ENCODE results near the gene OR6C70. TPM values are rescaled to one million over a fixed set of nuclear protein-coding genes. Genes with fewer than 3 reads are reported as not detected.
"Not testable (repeated sequence)": the region's sequence is repeated elsewhere in the genome, so short reads cannot be mapped to it uniquely, and the experiment has no call there.

The OR6C70 gene
- total RNA-seq, 2 donors from 2014 or later, result not detected

- no peaks in the 10 kb centered on the region for H3K4me1 ChIP-seq
- H3K9me3 ChIP-seq, result no peaks in the 10 kb centered on the region
- H3K4me3 ChIP-seq, result no peak overlapping the region
- no peaks in the 10 kb centered on the region for H3K27me3 ChIP-seq
- H3K27ac ChIP-seq, result no peak overlapping the region
- no peak for DNase-seq
- no peak for TF ChIP-seq CTCF (IDR thresholded peaks at IDR 0.05)
- no peak overlapping the region for H3K9ac ChIP-seq (ENCODE audit: low read depth in 2 of 2, low read length in 2 of 2)
- intact Hi-C loops (cut with DNase I), result no loop called here
- no peaks in the 10 kb centered on the region for H3K36me3 ChIP-seq
Observed at GRCh38 chr12:55467836-55468235, 2.1 kb downstream of the OR6C70 start.

GRCh38 chr12:55464926-55465325, 5.0 kb downstream of the OR6C70 start:
- intact Hi-C loops (cut with DNase I); H3K4me1 ChIP-seq; H3K36me3 ChIP-seq; H3K9me3 ChIP-seq; H3K27me3 ChIP-seq; H3K27ac ChIP-seq; H3K9ac ChIP-seq (ENCODE audit: low read depth in 2 of 2, low read length in 2 of 2); H3K4me3 ChIP-seq; DNase-seq: not testable (repeated sequence)

GRCh38 chr12:55448825-55449224, 21.1 kb downstream of the OR6C70 start:
- Histone ChIP-seq H3K9me3 (no peaks in the 10 kb centered on the region), H3K4me3 (no peak overlapping the region), H3K9ac (ENCODE audit: low read depth in 2 of 2, low read length in 2 of 2) (no peak overlapping the region), H3K36me3 (no peaks in the 10 kb centered on the region), H3K27ac (no peak overlapping the region), H3K4me1 (no peaks in the 10 kb centered on the region), H3K27me3 (no peaks in the 10 kb centered on the region)
- intact Hi-C loops (cut with DNase I), result no loop called here
- no peak for DNase-seq
- TF ChIP-seq CTCF (IDR thresholded peaks at IDR 0.05), result no peak

- Histone ChIP-seq H3K36me3 (no peaks in the 10 kb centered on the region), H3K9me3 (no peaks in the 10 kb centered on the region), H3K27me3 (no peaks in the 10 kb centered on the region), H3K4me3 (no peak overlapping the region), H3K27ac (no peak overlapping the region), H3K9ac (ENCODE audit: low read depth in 2 of 2, low read length in 2 of 2) (no peak overlapping the region), H3K4me1 (no peaks in the 10 kb centered on the region)
- TF ChIP-seq CTCF (IDR thresholded peaks at IDR 0.05), result no peak
- intact Hi-C loops (cut with DNase I), result no loop called here
- DNase-seq, result no peak
Observed at GRCh38 chr12:55446326-55446725, 23.6 kb downstream of the OR6C70 start.

- intact Hi-C loops (cut with DNase I), result no loop called here
- Histone ChIP-seq H3K36me3 (no peaks in the 10 kb centered on the region), H3K9ac (ENCODE audit: low read depth in 2 of 2, low read length in 2 of 2) (no peak overlapping the region), H3K27me3 (no peaks in the 10 kb centered on the region), H3K27ac (no peak overlapping the region), H3K4me1 (no peaks in the 10 kb centered on the region), H3K9me3 (no peaks in the 10 kb centered on the region), H3K4me3 (no peak overlapping the region)
- TF ChIP-seq CTCF (IDR thresholded peaks at IDR 0.05), result no peak
- no peak for DNase-seq
Observed at GRCh38 chr12:55445357-55445756, 24.6 kb downstream of the OR6C70 start.

GRCh38 chr12:55443776-55444175, 26.2 kb downstream of the OR6C70 start, which contains the start of gene OR6C2:
Gene OR6C2 (plus strand): TSS chr12:55444076. CDS start chr12:55452214, 8,138 bp downstream.
- H3K4me1 ChIP-seq, result no peaks in the 10 kb centered on the region
- H3K27ac ChIP-seq, result no peak within 1 kb of the TSS
- no peak within 1 kb of the TSS for H3K9ac ChIP-seq (ENCODE audit: low read depth in 2 of 2, low read length in 2 of 2)
- H3K27me3 ChIP-seq, result no peaks in the 10 kb centered on the region
- H3K4me3 ChIP-seq, result no peak within 1 kb of the TSS
- no peak for TF ChIP-seq CTCF (IDR thresholded peaks at IDR 0.05)
- H3K9me3 ChIP-seq, result no peaks in the 10 kb centered on the region
- intact Hi-C loops (cut with DNase I), result no loop called here
- H3K36me3 ChIP-seq, result no peaks in the 10 kb centered on the region
- no peak for DNase-seq

GRCh38 chr12:55441233-55441632, 28.7 kb downstream of the OR6C70 start:
- intact Hi-C loops (cut with DNase I); H3K36me3 ChIP-seq; H3K27me3 ChIP-seq; H3K9ac ChIP-seq (ENCODE audit: low read depth in 2 of 2, low read length in 2 of 2); H3K9me3 ChIP-seq; H3K4me1 ChIP-seq; H3K4me3 ChIP-seq; DNase-seq; H3K27ac ChIP-seq: not testable (repeated sequence)
